OCI-LY3 (cell line): ENCODE results near the gene PLXDC2.

ENCODE experiments used
- CTCF ChIP-seq: fragments of 200-600, 300-600 bp; sonication (generic); IDR thresholded peaks from 2 replicates; pipeline ENCODE4 v1.5.1; 2014; ENCODE audit warnings: antibody characterized with exemption, low read length, low read depth
- EZH2phosphoT487 ChIP-seq: fragments of 200-600 bp; shearing (Covaris generic); IDR thresholded peaks from 2 replicates; pipeline ENCODE4 v1.6.1; 2018; ENCODE audit warnings: antibody characterized with exemption, mixed run types, low read depth

GRCh38 chr10:20128811-20129210 is 312.6 kb downstream of the PLXDC2 start:
- TF ChIP-seq CTCF = no peak
- TF ChIP-seq EZH2phosphoT487 = no peak
